ENCODE measurements around the gene MIDN. TPM values are rescaled to one million over a fixed set of nuclear protein-coding genes. Genes with fewer than 3 reads are reported as not detected.

The MIDN gene
- total and polyA plus RNA-seq, 2 of the 4 experiments (the other 2 are of a cell fraction), result 2.5 to 26.0 TPM

DNA sequence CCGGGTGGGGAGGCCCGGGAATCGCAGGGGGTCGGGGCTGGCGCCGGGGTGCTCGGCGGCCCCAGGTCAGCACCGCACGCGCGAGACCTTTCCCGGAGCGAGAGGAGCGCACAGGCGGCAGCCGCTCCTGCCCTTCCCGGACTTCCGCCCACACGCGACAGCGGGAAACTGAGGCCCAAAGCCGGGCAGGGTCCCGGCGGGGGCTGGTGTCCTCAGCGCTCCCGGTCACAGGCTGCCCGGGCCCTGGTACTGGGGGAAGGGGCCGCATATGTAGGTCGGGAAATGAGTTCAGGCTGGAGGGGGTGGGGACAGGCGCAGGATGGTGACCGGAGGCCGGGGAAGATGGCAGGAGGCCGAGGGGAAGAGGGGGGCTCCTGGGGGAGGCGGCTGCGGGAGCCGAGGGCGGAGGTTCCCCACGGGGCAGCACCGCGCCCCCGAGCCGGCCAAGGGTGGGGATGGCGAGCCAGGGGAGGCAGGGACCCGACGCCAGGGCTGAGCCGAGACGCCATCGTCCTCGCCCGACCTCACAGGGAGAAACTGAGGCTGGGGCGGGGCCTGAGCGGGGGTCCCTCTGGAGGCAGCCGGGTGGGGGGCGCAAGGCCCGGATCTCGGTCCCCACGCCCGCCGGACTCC is 11.2 kb upstream of the MIDN start:
- peak overlapping the region; percentile 56 for H3K4ac ChIP-seq (ENCODE audit: low read depth, low read length)
- intact Hi-C loops (cut with micrococcal nuclease) (no loop called here), dilution Hi-C loops (cut with HindIII; ENCODE audit: low sequenced_read_pairs, unreplicated experiment) (no loop called here), in situ Hi-C loops (cut with MboI; ENCODE audit: low sequenced_read_pairs) (no loop called here)
- H3K9me1 ChIP-seq (ENCODE audit: insufficient read depth, low read length), result no peaks in the 10 kb centered on the region
- H3K14ac ChIP-seq (replicated peaks; ENCODE audit: low read depth, low read length), result peak overlapping the region; percentile 84
- H3K4me1 ChIP-seq (ENCODE audit: control insufficient read depth, insufficient read depth, low read length), result peaks cover 31% of the 10 kb centered on the region
- peak overlapping the region; percentile 66; the same call in 1 of the 2 replicates for H4K91ac ChIP-seq (ENCODE audit: insufficient read depth, low read depth, low read length)
- peak overlapping the region; percentile 93 for H2AK5ac ChIP-seq (ENCODE audit: low read depth, low read length)
- ChIA-PET CTCF (no interaction called here), POLR2A (ENCODE audit: unreplicated experiment) (no interaction called here)
- peaks cover 11 to 34% of the 10 kb centered on the region in 2 experiments for H3K79me1 ChIP-seq (ENCODE audit: low read depth in 1 of 2, low read length in 2 of 2)
- peaks cover 29% of the 10 kb centered on the region; the same call in 1 of the 2 replicates for H3K36me3 ChIP-seq (ENCODE audit: control insufficient read depth, insufficient read depth, low read length)
- no peak overlapping the region for H2BK20ac ChIP-seq (ENCODE audit: low read depth, low read length)
- peak overlapping the region; percentile 89 for H2AFZ ChIP-seq (replicated peaks; ENCODE audit: low read length, poor library complexity)
- DNase-seq (no peak), ATAC-seq (ENCODE audit: low read depth) (peak; percentile 8)
- H3K23ac ChIP-seq (ENCODE audit: low read depth, low read length), result no peak overlapping the region; the same call in 1 of the 2 replicates
- H3K27ac ChIP-seq (ENCODE audit: insufficient read depth, low read length), result peak overlapping the region; percentile 64
- H3K4me3 ChIP-seq (ENCODE audit: insufficient read depth, low read depth, low read length), result peak overlapping the region; percentile 94
- peaks cover 29% of the 10 kb centered on the region for H4K20me1 ChIP-seq (ENCODE audit: insufficient read depth, low read length)
- 2% methylated on average over 28 of the region's 60 CpGs; no CpG with 5 or more reads in 1 of the 2 experiments for WGBS, 2 experiments (ENCODE audit: extremely low coverage in 2 of 2, insufficient read length in 1 of 2)
- peak overlapping the region; percentile 49; the same call in 1 of the 2 replicates for H3K56ac ChIP-seq (ENCODE audit: extremely low read depth, insufficient read depth, low read length)
- H3K9me3 ChIP-seq (ENCODE audit: control insufficient read depth, insufficient read depth, low read length), result no peaks in the 10 kb centered on the region
- no peaks in the 10 kb centered on the region for H3K27me3 ChIP-seq (ENCODE audit: control insufficient read depth, insufficient read depth, low read length)
- H2AK9ac ChIP-seq (replicated peaks; ENCODE audit: low read depth, low read length, poor library complexity), result peak overlapping the region; percentile 97
- H4K8ac ChIP-seq (ENCODE audit: low read depth in 2 of 2, low read length in 2 of 2), result peak overlapping the region; percentile 48 to 75; a peak in 2 of 4 replicates
- TF ChIP-seq RAD21 (IDR thresholded peaks at IDR 0.05; ENCODE audit: low read length), result no peak
- TF ChIP-seq, protein P1, sequence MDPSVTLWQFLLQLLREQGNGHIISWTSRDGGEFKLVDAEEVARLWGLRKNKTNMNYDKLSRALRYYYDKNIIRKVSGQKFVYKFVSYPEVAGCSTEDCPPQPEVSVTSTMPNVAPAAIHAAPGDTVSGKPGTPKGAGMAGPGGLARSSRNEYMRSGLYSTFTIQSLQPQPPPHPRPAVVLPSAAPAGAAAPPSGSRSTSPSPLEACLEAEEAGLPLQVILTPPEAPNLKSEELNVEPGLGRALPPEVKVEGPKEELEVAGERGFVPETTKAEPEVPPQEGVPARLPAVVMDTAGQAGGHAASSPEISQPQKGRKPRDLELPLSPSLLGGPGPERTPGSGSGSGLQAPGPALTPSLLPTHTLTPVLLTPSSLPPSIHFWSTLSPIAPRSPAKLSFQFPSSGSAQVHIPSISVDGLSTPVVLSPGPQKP (IDR thresholded peaks at IDR 0.05; ENCODE audit: borderline replicate concordance, low read depth, low read length), result no peak
- TF ChIP-seq MXI1 (IDR thresholded peaks at IDR 0.05; ENCODE audit: borderline replicate concordance, low read depth, low read length), result 0 out of 2 replicates have a peak, but pooled peaks have one; percentile 32
- no peak for TF ChIP-seq MAZ (IDR thresholded peaks at IDR 0.05; ENCODE audit: borderline replicate concordance, low read depth, low read length)
- TF ChIP-seq, protein P2, sequence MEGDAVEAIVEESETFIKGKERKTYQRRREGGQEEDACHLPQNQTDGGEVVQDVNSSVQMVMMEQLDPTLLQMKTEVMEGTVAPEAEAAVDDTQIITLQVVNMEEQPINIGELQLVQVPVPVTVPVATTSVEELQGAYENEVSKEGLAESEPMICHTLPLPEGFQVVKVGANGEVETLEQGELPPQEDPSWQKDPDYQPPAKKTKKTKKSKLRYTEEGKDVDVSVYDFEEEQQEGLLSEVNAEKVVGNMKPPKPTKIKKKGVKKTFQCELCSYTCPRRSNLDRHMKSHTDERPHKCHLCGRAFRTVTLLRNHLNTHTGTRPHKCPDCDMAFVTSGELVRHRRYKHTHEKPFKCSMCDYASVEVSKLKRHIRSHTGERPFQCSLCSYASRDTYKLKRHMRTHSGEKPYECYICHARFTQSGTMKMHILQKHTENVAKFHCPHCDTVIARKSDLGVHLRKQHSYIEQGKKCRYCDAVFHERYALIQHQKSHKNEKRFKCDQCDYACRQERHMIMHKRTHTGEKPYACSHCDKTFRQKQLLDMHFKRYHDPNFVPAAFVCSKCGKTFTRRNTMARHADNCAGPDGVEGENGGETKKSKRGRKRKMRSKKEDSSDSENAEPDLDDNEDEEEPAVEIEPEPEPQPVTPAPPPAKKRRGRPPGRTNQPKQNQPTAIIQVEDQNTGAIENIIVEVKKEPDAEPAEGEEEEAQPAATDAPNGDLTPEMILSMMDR (conservative IDR thresholded peaks at IDR 0.05; ENCODE audit: low read depth, low read length), result no peak
- no peak for TF ChIP-seq RFX5 (IDR thresholded peaks at IDR 0.05; ENCODE audit: low read depth, low read length)
- TF ChIP-seq CHD1 (IDR thresholded peaks at IDR 0.05; ENCODE audit: low read depth, low read length), result peak; percentile 32; the same call in 1 of the 2 replicates
- TF ChIP-seq, protein P3, sequence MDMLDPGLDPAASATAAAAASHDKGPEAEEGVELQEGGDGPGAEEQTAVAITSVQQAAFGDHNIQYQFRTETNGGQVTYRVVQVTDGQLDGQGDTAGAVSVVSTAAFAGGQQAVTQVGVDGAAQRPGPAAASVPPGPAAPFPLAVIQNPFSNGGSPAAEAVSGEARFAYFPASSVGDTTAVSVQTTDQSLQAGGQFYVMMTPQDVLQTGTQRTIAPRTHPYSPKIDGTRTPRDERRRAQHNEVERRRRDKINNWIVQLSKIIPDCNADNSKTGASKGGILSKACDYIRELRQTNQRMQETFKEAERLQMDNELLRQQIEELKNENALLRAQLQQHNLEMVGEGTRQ (IDR thresholded peaks at IDR 0.05; ENCODE audit: low read depth, low read length), result no peak
- TF ChIP-seq CEBPB (IDR thresholded peaks at IDR 0.05; ENCODE audit: low read depth, low read length), result no peak
- H3K18ac ChIP-seq (ENCODE audit: low read depth, low read length), result peak overlapping the region; percentile 15; the same call in 1 of the 2 replicates
- no peak overlapping the region for H2BK15ac ChIP-seq (ENCODE audit: low read depth, low read length)
- peak overlapping the region; percentile 95 for H3K4me2 ChIP-seq (ENCODE audit: low read depth, low read length)
- peak overlapping the region; percentile 93 for H3K9ac ChIP-seq (ENCODE audit: low read depth, low read length)
- no peak overlapping the region for H2BK120ac ChIP-seq (ENCODE audit: low read depth, low read length)
- H4K5ac ChIP-seq (ENCODE audit: low read depth, low read length), result peak overlapping the region; percentile 58
- BruUV-seq (replicated peaks), result no TSS peak
- H2BK5ac ChIP-seq (ENCODE audit: low read depth, low read length, poor library complexity, severe bottlenecking), result peak overlapping the region; percentile 68
